SU-DHL-6 (cell line): Measurements from ENCODE around the gene CNIH2.

Experiments
- H2AFZ ChIP-seq: fragments of 200-600 bp; sonication (generic); 2 replicates; pipeline ENCODE4 v1.6.1; 2014; ENCODE audit warnings: low read depth, mild to moderate bottlenecking, moderate library complexity, mixed read lengths, antibody characterized with exemption, low read length; ENCODE audit not compliant: severe bottlenecking
- H3F3A ChIP-seq: fragments of 200-600 bp; shearing (Covaris generic); 2 replicates; pipeline ENCODE4 v1.6.0; 2016; ENCODE audit warnings: antibody characterized with exemption, mild to moderate bottlenecking; ENCODE audit not compliant: insufficient read depth
- H3K27ac ChIP-seq: fragments of 200-600 bp; sonication (generic); 2 replicates; pipeline ENCODE4 v1.5.1; 2016; ENCODE audit warnings: low read depth, mild to moderate bottlenecking, low read length, moderate library complexity, mixed read lengths
- H3K27me3 ChIP-seq: fragments of 200-600 bp; sonication (generic), shearing (Covaris generic); 2 replicates; pipeline ENCODE4 v1.6.0; 2014; ENCODE audit warnings: mild to moderate bottlenecking, low read length
- H3K36me3 ChIP-seq: fragments of 200-600 bp; sonication (generic); 2 replicates; pipeline ENCODE4 v1.6.1; 2014; ENCODE audit warnings: mild to moderate bottlenecking, low read length, mixed read lengths
- H3K4me2 ChIP-seq: fragments of 300-600, 200-600 bp; shearing (Covaris generic), sonication (generic); 2 replicates; pipeline ENCODE4 v1.6.0; 2014; ENCODE audit warnings: low read length, low read depth, mild to moderate bottlenecking; ENCODE audit not compliant: poor library complexity, severe bottlenecking
- H3K4me3 ChIP-seq: fragments of 200-600 bp; sonication (generic); 2 replicates; pipeline ENCODE4 v1.5.1; 2014; ENCODE audit warnings: antibody characterized with exemption, low read length, mild to moderate bottlenecking, mixed read lengths; ENCODE audit not compliant: insufficient read depth, poor library complexity, severe bottlenecking
- H3K79me2 ChIP-seq: fragments of 200-600 bp; sonication (generic); 2 replicates; pipeline ENCODE4 v1.6.1; 2014; ENCODE audit warnings: mild to moderate bottlenecking, low read length, moderate library complexity; ENCODE audit not compliant: insufficient read depth
- H3K9ac ChIP-seq: fragments of 200-600 bp; sonication (generic); 2 replicates; pipeline ENCODE4 v1.7.0; 2014; ENCODE audit warnings: mild to moderate bottlenecking, low read length
- H3K9me2 ChIP-seq: fragments of 200-600 bp; sonication (generic); replicated peaks from 2 replicates; pipeline ENCODE4 v1.6.1; 2014; ENCODE audit warnings: low read length; ENCODE audit not compliant: insufficient read depth
- H3K9me3 ChIP-seq: fragments of 200-600 bp; sonication (generic); 2 replicates; pipeline ENCODE4 v1.6.1; 2014; ENCODE audit warnings: low read length, mixed read lengths; ENCODE audit not compliant: insufficient read depth
- H4K20me1 ChIP-seq: fragments of 200-600 bp; sonication (generic); 2 replicates; pipeline ENCODE4 v1.6.1; 2014; ENCODE audit warnings: low read depth, mild to moderate bottlenecking, antibody characterized with exemption, low read length, moderate library complexity, mixed read lengths
- CTCF ChIP-seq: fragments of 200-600 bp; sonication (generic); IDR thresholded peaks from one replicate; pipeline ENCODE4 v1.5.1; 2017; ENCODE audit warnings: antibody characterized with exemption, mild to moderate bottlenecking, low read length, moderate library complexity; ENCODE audit not compliant: insufficient read depth, poor library complexity, severe bottlenecking
- EZH2phosphoT487 ChIP-seq: fragments of 200-600 bp; sonication (generic), shearing (Covaris generic); conservative IDR thresholded peaks from 2 replicates; pipeline ENCODE4 v1.6.1; 2018; ENCODE audit warnings: mild to moderate bottlenecking, antibody characterized with exemption, low read length, moderate library complexity, mixed read lengths

CNIH2 gene

GRCh38 chr11:66291706-66292542, 13.9 kb downstream of the CNIH2 start, which contains the start of gene TMEM151A:
Gene TMEM151A, plus strand, starts transcription at chr11:66291894. Its CDS starts 120 bp downstream, at chr11:66292014.
- no peaks in the 10 kb centered on the region for H3K27me3 ChIP-seq
- H3K36me3 ChIP-seq, result no peaks in the 10 kb centered on the region
- H3K4me3 ChIP-seq, result no peak within 1 kb of the TSS
- H3K9ac ChIP-seq, result no peak within 1 kb of the TSS
- TF ChIP-seq CTCF (no peak), EZH2phosphoT487 (no peak)
- H3K27ac ChIP-seq, result no peak within 1 kb of the TSS
- no peak within 1 kb of the TSS for H2AFZ ChIP-seq
- no peaks in the 10 kb centered on the region for H3K9me3 ChIP-seq
- H3K79me2 ChIP-seq, result no peaks in the 10 kb centered on the region
- no peak within 1 kb of the TSS for H3K4me2 ChIP-seq
- H3F3A ChIP-seq, result no peaks in the 10 kb centered on the region
- H4K20me1 ChIP-seq, result no peaks in the 10 kb centered on the region
- no peaks in the 10 kb centered on the region for H3K9me2 ChIP-seq

GRCh38 chr11:66292543-66293332, 14.8 kb downstream of the CNIH2 start:
- Histone ChIP-seq H3K79me2 (no peaks in the 10 kb centered on the region), H3K9ac (no peak overlapping the region), H3F3A (no peaks in the 10 kb centered on the region), H3K4me3 (no peak overlapping the region), H3K27me3 (no peaks in the 10 kb centered on the region), H3K9me2 (no peaks in the 10 kb centered on the region), H3K36me3 (no peaks in the 10 kb centered on the region), H3K4me2 (no peak overlapping the region), H3K27ac (no peak overlapping the region), H2AFZ (no peak overlapping the region), H4K20me1 (no peaks in the 10 kb centered on the region), H3K9me3 (no peaks in the 10 kb centered on the region)
- TF ChIP-seq CTCF (no peak), EZH2phosphoT487 (no peak)

- H3K79me2 ChIP-seq, result no peaks in the 10 kb centered on the region
- H3F3A ChIP-seq, result no peaks in the 10 kb centered on the region
- no peaks in the 10 kb centered on the region for H4K20me1 ChIP-seq
- no peak overlapping the region for H3K27ac ChIP-seq
- H3K9me3 ChIP-seq, result no peaks in the 10 kb centered on the region
- H3K27me3 ChIP-seq, result no peaks in the 10 kb centered on the region
- no peaks in the 10 kb centered on the region for H3K9me2 ChIP-seq
- H2AFZ ChIP-seq, result no peak overlapping the region
- no peak overlapping the region for H3K4me3 ChIP-seq
- TF ChIP-seq CTCF (no peak), EZH2phosphoT487 (no peak)
- H3K4me2 ChIP-seq, result no peak overlapping the region
- H3K36me3 ChIP-seq, result no peaks in the 10 kb centered on the region
- no peak overlapping the region for H3K9ac ChIP-seq
Observed at GRCh38 chr11:66293352-66293751, 15.4 kb downstream of the CNIH2 start.
